ENCODE data around the gene RPL28.

- no peak for TF ChIP-seq POLR2AphosphoS5 (IDR thresholded peaks at IDR 0.05; ENCODE audit: insufficient read depth in 1 of 2, low read depth in 1 of 2)
- no peak for TF ChIP-seq CTCF (IDR thresholded peaks at IDR 0.05)
- no peak for TF ChIP-seq POLR2A (IDR thresholded peaks at IDR 0.05)
Observed at GRCh38 chr19:55391702-55392615, 6.2 kb downstream of the RPL28 start.

Data from vagina (tissue), 2 donors.